Progenitor cell of endocrine pancreas (in vitro differentiated cells): ENCODE data around the gene JMJD4. TPM values are rescaled to one million over a fixed set of nuclear protein-coding genes. Genes with fewer than 3 reads are reported as not detected.

Experiments used
- DNase-seq: peaks from one replicate; pipeline ENCODE4 v3.0.0; 2021; ENCODE audit warnings: low spot score; ENCODE audit not compliant: unreplicated experiment
- H3K27ac Mint-ChIP-seq: 2 replicates; pipeline ENCODE4 v1.8.0; 2021; ENCODE audit warnings: mild to moderate bottlenecking, moderate library complexity, mixed read lengths
- H3K27me3 Mint-ChIP-seq: 2 replicates; pipeline ENCODE4 v1.8.0; 2021; ENCODE audit warnings: mixed read lengths
- H3K36me3 Mint-ChIP-seq: 2 replicates; pipeline ENCODE4 v1.8.0; 2022; ENCODE audit warnings: mixed read lengths; ENCODE audit not compliant: insufficient read depth
- H3K4me1 Mint-ChIP-seq: 2 replicates; pipeline ENCODE4 v1.8.0; 2021; ENCODE audit warnings: low read depth, mixed read lengths
- H3K4me3 Mint-ChIP-seq: 2 replicates; pipeline ENCODE4 v1.8.0; 2021; ENCODE audit warnings: low read depth, mild to moderate bottlenecking, moderate library complexity, mixed read lengths
- H3K9me3 Mint-ChIP-seq: 2 replicates; pipeline ENCODE4 v1.8.0; 2021; ENCODE audit warnings: low read depth, mixed read lengths
- CTCF ChIP-seq: fragments of 200-600 bp; sonication (generic); IDR thresholded peaks from one replicate; pipeline ENCODE4 v1.5.0; 2021; ENCODE audit warnings: antibody characterized with exemption, mild to moderate bottlenecking; ENCODE audit not compliant: unreplicated experiment
- total RNA-seq: library from RNA; stranded (reverse); gene quantifications from 2 replicates; pipeline ENCODE4 v1.2.1, GENCODE V29; 2021

Gene JMJD4
- total RNA-seq, 1 donor from 2014 or later: 26.4 TPM

DNA sequence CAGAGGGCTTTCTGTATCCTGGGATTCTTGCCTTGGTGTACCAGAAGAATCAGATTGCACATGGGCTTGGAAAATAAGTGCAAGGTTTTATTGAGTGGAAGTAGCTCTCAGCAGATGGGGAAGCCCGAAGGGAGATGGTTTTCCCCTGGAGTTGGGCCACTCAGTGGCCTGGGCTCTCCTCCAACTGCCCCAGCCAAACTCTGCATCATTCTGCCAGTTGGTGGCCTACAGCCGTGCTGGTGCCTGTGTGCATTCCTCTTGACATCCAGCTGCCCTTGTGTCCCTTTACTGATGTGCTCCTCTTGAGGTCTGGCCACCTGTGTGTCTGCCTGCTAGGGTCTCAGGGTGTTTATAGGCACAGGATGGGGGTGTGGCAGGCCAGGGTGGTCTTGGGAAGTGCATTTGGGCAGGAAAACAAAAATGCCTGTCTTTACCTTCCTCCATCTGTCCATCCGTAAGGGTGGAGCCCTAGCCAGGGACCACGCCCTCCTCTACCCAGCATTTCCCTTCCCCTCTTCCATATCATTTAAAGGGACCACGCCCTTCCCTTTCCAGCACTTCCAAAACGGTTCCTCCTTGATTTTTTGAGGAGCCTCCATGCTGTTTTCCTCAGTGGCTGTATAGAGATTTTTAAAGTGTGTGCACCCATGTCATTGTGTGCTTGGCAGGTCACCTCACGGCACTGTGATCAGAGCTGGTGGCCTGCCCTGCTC is 19.1 kb upstream of the JMJD4 start:
- TF ChIP-seq CTCF: no peak
- peaks cover 7% of the 10 kb centered on the region for H3K36me3 Mint-ChIP-seq
- DNase-seq: no peak
- H3K4me3 Mint-ChIP-seq: no peak overlapping the region
- no peaks in the 10 kb centered on the region for H3K9me3 Mint-ChIP-seq
- no peak overlapping the region for H3K27ac Mint-ChIP-seq
- no peaks in the 10 kb centered on the region for H3K27me3 Mint-ChIP-seq
- no peaks in the 10 kb centered on the region for H3K4me1 Mint-ChIP-seq

GRCh38 chr1:227749916-227750710 is 15.0 kb upstream of the JMJD4 start:
- Mint-ChIP-seq H3K27me3 (no peaks in the 10 kb centered on the region), H3K4me3 (no peak overlapping the region), H3K36me3 (peaks cover 1% of the 10 kb centered on the region), H3K27ac (no peak overlapping the region), H3K4me1 (no peaks in the 10 kb centered on the region), H3K9me3 (no peaks in the 10 kb centered on the region)
- TF ChIP-seq CTCF: no peak
- no peak for DNase-seq

DNA sequence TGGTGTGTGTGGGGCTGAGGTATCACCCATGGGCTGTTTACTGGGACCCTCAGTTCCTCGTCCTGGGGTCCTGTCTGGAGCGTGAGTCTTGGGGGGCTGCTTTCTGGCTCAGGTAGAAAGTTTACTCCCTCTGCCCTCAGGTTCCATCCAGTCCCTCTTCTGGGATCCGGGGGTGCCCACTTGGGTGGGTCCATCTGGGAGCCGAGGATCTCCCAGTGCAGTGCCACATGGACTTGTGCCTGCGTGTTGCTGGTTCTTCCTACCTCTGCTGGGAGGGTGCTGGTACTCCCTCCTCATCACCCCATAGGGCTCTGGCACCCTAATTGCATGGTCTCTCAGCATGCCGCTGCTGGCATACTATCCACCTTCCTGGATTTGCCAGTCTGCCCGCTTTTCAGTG is 14.1 kb upstream of the JMJD4 start:
- no peaks in the 10 kb centered on the region for H3K27me3 Mint-ChIP-seq
- H3K27ac Mint-ChIP-seq: no peak overlapping the region
- peaks cover 1% of the 10 kb centered on the region for H3K36me3 Mint-ChIP-seq
- no peak overlapping the region for H3K4me3 Mint-ChIP-seq
- no peak for TF ChIP-seq CTCF
- no peaks in the 10 kb centered on the region for H3K9me3 Mint-ChIP-seq
- H3K4me1 Mint-ChIP-seq: no peaks in the 10 kb centered on the region
- DNase-seq: no peak

DNA sequence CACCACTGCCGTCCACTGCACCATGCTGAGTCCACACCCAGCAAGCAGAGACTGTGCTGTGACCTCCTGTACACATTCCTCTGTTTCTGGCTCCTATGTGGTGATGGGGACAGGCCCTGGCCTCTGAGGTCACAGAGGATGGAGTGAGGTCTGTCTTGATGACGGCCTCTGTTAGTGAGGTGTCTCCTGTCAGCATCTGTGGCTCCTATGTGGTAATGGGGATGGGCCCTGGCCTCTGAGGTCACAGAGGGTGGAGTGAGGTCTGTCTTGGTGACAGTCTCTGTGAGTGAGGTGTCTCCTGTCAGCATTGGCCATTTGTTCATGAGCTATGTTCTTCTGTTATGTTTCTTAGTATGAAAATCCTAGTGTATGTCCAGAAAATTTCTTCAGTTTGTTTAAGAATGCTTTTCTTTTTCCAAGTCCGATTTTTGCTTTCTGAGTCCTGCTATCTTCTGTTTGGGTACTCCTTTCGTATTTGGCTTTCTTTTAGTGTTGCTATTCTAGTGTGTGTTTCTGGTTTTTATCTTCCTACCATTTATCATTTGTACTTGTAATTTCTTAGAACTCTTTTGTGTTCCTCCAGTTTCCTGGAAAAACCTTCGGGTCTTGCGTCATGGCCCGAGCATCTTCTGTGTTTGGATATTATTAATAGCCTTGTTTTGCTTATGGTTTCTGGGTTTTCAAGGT is 13.5 kb upstream of the JMJD4 start:
- H3K4me1 Mint-ChIP-seq: no peaks in the 10 kb centered on the region
- H3K36me3 Mint-ChIP-seq: peaks cover 1% of the 10 kb centered on the region
- H3K27ac Mint-ChIP-seq: peak overlapping the region; percentile 13
- TF ChIP-seq CTCF: no peak
- no peak for DNase-seq
- H3K9me3 Mint-ChIP-seq: no peaks in the 10 kb centered on the region
- no peak overlapping the region for H3K4me3 Mint-ChIP-seq
- H3K27me3 Mint-ChIP-seq: no peaks in the 10 kb centered on the region

GRCh38 chr1:227747948-227748495 is 12.9 kb upstream of the JMJD4 start:
- no peak for TF ChIP-seq CTCF
- Mint-ChIP-seq H3K36me3 (peaks cover 1% of the 10 kb centered on the region), H3K27me3 (no peaks in the 10 kb centered on the region), H3K9me3 (no peaks in the 10 kb centered on the region), H3K4me3 (no peak overlapping the region), H3K27ac (no peak overlapping the region), H3K4me1 (no peaks in the 10 kb centered on the region)
- no peak for DNase-seq
